Measurements from ENCODE around the gene KLF1. TPM values are rescaled to one million over a fixed set of nuclear protein-coding genes. Genes with fewer than 3 reads are reported as not detected.
A peak's percentile ranks its signal among the peaks of the same experiment; 100 is the strongest.

The KLF1 gene
- total and polyA plus RNA-seq, 2 of the 13 experiments (the other 11 are each of a cell fraction or from before 2014, with no cell fraction given), result not detected

GRCh38 chr19:12884926-12885748 is 1.9 kb downstream of the KLF1 start (continued):
- TF ChIP-seq HMGXB4 (CRISPR knock-in tag; IDR thresholded peaks at IDR 0.05; ENCODE audit: borderline replicate concordance in 1 of 2, low read depth in 1 of 2) (peak; percentile 84; a peak in 3 of 4 replicates), PREB (CRISPR knock-in tag; IDR thresholded peaks at IDR 0.05) (no peak), ZNF160 (CRISPR knock-in tag; IDR thresholded peaks at IDR 0.05) (no peak), BORCS8-MEF2B (CRISPR knock-in tag; IDR thresholded peaks at IDR 0.05) (0 out of 2 replicates have a peak, but pooled peaks have one; percentile 15), ZNF7 (CRISPR knock-in tag; IDR thresholded peaks at IDR 0.05) (no peak), ZNF572 (CRISPR knock-in tag; IDR thresholded peaks at IDR 0.05) (no peak), ZNF737 (CRISPR knock-in tag; IDR thresholded peaks at IDR 0.05; ENCODE audit: borderline replicate concordance) (no peak), TOE1 (CRISPR knock-in tag; IDR thresholded peaks at IDR 0.05) (no peak), CBX5 (CRISPR knock-in tag; IDR thresholded peaks at IDR 0.05; ENCODE audit: borderline replicate concordance) (no peak), EZH2 (conservative IDR thresholded peaks at IDR 0.05; ENCODE audit: low read depth, low read length) (no peak), RFX3 (CRISPR knock-in tag; IDR thresholded peaks at IDR 0.05) (no peak), SALL2 (CRISPR knock-in tag; IDR thresholded peaks at IDR 0.05) (no peak), ZNF207 (IDR thresholded peaks at IDR 0.05; ENCODE audit: borderline replicate concordance) (no peak), ZNF550 (CRISPR knock-in tag; IDR thresholded peaks at IDR 0.05; ENCODE audit: borderline replicate concordance) (no peak), ZBTB7A (CRISPR knock-in tag; IDR thresholded peaks at IDR 0.05) (no peak), ZNF672 (CRISPR knock-in tag; IDR thresholded peaks at IDR 0.05) (no peak), ZNF225 (CRISPR knock-in tag; IDR thresholded peaks at IDR 0.05) (no peak; the same call in 1 of the 2 replicates), ZSCAN20 (CRISPR knock-in tag; IDR thresholded peaks at IDR 0.05; ENCODE audit: borderline replicate concordance) (no peak; the same call in 1 of the 2 replicates), ISL2 (CRISPR knock-in tag; IDR thresholded peaks at IDR 0.05) (peak; percentile 37; the same call in 1 of the 2 replicates), CENPT (CRISPR knock-in tag; IDR thresholded peaks at IDR 0.05; ENCODE audit: low read depth) (no peak), SP140L (CRISPR knock-in tag; IDR thresholded peaks at IDR 0.05; ENCODE audit: borderline replicate concordance) (no peak), ZBTB38 (CRISPR knock-in tag; IDR thresholded peaks at IDR 0.05) (peak; percentile 4; the same call in 1 of the 2 replicates), CBX1 (IDR thresholded peaks at IDR 0.05; ENCODE audit: low read depth) (no peak), CBFB (CRISPR knock-in tag; IDR thresholded peaks at IDR 0.05) (no peak), CEBPG (CRISPR knock-in tag; IDR thresholded peaks at IDR 0.05) (no peak)
- TF ChIP-seq, protein P1, sequence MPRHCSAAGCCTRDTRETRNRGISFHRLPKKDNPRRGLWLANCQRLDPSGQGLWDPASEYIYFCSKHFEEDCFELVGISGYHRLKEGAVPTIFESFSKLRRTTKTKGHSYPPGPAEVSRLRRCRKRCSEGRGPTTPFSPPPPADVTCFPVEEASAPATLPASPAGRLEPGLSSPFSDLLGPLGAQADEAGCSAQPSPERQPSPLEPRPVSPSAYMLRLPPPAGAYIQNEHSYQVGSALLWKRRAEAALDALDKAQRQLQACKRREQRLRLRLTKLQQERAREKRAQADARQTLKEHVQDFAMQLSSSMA (CRISPR knock-in tag; IDR thresholded peaks at IDR 0.05), result 0 out of 2 replicates have a peak, but pooled peaks have one; percentile 23
- TF ChIP-seq, protein P2, sequence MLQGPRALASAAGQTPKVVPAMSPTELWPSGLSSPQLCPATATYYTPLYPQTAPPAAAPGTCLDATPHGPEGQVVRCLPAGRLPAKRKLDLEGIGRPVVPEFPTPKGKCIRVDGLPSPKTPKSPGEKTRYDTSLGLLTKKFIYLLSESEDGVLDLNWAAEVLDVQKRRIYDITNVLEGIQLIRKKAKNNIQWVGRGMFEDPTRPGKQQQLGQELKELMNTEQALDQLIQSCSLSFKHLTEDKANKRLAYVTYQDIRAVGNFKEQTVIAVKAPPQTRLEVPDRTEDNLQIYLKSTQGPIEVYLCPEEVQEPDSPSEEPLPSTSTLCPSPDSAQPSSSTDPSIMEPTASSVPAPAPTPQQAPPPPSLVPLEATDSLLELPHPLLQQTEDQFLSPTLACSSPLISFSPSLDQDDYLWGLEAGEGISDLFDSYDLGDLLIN (CRISPR knock-in tag; IDR thresholded peaks at IDR 0.05; ENCODE audit: borderline replicate concordance), result no peak
